ENCODE measurements around the gene FAHD1.
A peak's percentile ranks its signal among the peaks of the same experiment; 100 is the strongest.
"Not testable (repeated sequence)": the region's sequence is repeated elsewhere in the genome, so short reads cannot be mapped to it uniquely, and the experiment has no call there.

Gene FAHD1

GRCh38 chr16:1857433-1858097 is 30.6 kb downstream of the FAHD1 start:
- no peak for DNase-seq

DNA sequence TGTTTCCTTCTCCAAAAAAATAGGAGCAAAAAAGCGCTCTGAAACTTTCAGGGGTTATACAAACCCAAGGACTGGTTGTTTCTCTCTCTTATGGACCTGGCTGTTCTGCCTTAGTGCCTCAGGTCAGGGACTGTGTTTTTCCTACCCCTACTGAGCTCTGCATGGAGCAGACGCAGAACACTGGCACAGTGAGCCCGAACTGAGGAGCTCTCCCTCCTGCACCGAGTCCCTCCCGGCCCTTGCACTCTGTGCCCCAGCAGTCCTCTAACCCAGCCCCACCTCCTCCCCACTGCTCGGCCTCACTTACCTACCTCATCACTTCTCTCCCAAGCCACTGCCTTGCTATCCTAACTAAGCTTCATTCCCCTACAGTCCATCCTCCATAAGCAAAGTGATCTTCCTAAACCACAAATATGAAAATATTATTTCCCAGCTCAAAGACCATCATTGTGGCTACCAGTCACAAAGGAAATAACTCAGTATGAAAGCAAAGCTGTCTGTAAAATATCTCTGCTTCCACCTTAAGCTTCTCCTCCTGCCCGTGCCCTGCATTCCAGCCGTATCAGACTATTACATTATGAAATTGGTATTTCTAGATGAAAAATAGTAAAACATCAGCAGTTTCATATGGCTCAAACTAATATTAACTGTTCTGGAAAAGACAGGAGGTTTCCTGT is 31.3 kb downstream of the FAHD1 start:
- no peak for DNase-seq

DNA sequence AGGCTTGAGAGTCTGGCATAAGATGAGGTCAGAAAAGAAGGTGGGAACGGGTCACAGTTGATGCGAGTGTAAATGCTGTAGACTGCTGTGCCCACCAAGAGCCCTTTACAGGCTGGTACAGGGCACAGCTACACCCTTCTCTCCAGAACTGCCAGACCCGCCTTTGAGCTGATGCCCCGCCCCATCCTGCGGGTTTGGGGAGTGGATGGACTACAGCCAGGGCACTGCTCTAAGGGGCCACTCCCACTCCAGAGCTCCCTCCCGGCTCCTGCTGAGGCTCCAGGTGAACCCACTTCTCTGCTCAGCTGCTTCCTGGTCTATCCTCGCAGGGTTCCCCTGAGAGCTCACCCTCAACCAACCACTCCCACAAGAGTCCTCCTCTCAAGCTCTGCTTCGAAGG is 32.6 kb downstream of the FAHD1 start:
- DNase-seq = no peak

- DNase-seq = no peak
Measured at GRCh38 chr16:1861730-1862129, 34.7 kb downstream of the FAHD1 start.

GRCh38 chr16:1862394-1862793 is 35.4 kb downstream of the FAHD1 start:
- DNase-seq = no peak

DNA sequence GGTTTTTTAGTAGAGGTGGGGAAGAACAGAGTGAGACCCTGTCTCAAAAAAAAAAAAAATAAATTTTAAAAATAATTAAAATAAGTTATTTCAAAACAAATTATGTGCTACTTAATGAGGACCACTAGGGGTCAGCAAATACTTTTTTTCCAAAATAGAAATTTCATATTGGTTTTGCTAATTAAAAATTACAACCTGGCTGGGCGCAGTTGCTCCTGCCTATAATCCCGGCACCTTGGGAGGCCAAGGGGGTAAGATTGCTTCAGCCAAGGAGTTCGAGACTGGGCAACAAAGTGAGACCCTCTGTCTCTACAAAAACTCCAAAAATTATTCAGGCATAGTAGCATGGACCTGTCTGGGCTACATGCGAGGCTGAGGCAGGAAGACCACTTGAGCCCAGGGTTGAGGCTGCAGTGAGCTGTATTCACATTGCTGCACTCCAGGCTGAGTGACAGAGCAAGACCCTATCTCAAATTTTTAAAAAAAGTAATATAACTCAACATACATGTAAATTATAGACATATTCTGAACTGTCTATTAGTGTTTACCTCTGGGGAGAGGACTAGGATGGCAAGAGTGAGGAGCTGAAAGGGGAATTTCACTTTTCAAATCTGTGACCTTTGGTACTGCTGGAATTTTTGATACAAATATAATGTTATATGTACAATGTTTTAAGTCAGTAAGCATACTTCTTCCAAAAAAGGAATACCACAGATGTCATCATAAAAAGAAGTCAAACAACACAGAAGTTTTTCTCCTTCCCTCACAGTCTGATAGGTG is 36.9 kb downstream of the FAHD1 start:
- no peak for DNase-seq

- no peak for DNase-seq
Measured at GRCh38 chr16:1865902-1866690, 39.1 kb downstream of the FAHD1 start.

- DNase-seq = no peak
Measured at GRCh38 chr16:1870365-1871082, 43.5 kb downstream of the FAHD1 start.

DNA sequence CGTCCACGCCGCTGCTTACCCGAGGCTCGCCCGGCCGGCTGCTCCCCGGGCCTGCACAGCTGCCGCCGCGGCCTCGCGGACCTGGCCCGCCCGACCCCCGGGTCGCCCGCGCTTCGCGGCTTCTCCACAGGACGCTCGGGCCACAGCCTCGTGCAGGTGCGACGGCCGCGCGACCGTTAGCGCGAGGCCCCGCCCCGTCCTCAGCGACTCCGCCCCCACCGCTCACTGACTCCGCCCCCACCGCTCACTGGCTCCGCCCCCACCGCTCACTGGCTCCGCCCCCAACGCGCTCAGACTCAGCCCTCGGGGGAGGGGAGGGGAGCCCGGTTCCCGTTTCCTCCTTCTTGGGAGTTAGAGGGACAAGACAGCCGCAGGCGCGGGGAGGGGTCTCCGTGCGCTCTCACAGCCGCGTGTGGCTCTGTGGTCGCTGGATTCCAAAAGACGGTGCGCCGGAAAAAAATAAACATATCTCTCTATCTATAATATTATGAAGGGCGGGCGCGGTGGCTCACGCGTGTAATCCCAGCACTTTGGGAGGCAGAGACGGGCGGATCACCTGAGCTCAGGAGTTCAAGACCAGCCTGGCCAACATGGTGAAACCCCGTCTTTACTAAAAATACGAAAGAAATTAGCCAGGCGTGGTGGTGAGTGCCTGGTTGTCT is 45.1 kb downstream of the FAHD1 start, which contains the start of gene MEIOB:
Gene MEIOB, minus strand, starts transcription at position 191 of the 662 bp plus-strand sequence. CDS start 3,989 bp downstream, outside the sequence.
- peak; percentile 89 to 92 for DNase-seq

GRCh38 chr16:1874854-1875253 is 47.8 kb downstream of the FAHD1 start:
- no peak for DNase-seq

DNA sequence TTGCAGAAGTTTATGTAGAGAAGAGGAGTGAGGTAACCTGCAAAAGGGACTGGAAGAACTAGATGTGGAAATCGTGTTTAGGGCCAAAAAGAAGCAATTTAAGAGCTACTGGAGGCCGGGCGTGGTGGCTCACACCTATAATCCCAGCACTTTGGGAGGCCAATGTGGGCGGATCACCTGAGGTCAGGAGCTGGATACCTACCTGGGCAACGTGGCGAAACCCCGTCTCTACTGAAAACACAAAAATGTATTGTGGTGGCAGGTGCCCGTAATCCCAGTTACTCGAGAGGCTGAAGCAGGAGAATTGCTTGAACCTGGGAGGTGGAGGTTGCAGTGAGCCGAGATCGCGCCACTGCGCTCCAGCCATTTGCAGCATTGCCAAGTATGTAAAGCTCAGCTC is 49.1 kb downstream of the FAHD1 start:
- not testable (repeated sequence) for DNase-seq

- DNase-seq = no peak
Measured at GRCh38 chr16:1876468-1876867, 49.5 kb downstream of the FAHD1 start.

- DNase-seq = no peak
Measured at GRCh38 chr16:1877089-1877488, 50.1 kb downstream of the FAHD1 start.

DNA sequence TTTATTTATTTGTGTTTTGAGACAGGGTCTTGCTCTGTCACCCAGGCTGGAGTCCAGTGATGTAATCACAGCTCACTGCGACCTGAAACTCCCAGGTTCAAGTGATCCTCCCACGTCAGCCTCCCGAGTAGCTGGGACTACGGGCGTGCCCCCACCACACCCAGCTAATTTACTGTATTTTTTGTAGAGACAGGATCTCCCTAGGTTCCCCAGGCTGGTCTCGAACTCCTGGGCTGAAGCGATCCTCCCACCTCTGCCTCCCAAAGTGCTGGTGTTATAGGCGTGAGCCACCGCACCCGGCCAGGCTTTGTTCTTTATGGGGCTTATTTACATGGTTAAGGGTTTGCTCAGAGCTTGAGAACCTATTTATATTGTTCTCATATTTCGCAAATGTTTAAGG is 50.8 kb downstream of the FAHD1 start:
- peak in 1 of 2 experiments; percentile 33 for DNase-seq

DNA sequence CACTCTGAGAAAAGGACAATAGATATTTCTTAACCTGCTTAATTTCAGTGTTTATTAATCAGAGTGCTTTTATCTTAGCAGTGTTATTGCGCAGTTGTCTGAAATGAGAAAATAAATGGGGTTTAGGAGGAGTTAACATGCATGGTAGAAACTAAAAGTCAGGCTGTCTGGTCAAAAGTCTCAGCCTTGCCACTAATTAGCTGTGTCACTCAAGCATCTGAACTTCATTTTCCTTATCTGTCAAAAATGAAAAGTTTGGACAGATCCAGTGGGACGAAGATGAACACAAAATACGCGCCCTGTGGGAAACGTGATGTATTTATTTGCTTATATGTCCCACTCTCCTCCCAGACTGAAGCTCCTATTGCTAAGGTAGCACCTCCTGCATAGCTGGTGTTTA is 51.2 kb downstream of the FAHD1 start:
- no peak for DNase-seq
